Measurements from ENCODE around the gene GBE1. TPM values are rescaled to one million over a fixed set of nuclear protein-coding genes. Genes with fewer than 3 reads are reported as not detected.

GBE1 gene
- total and polyA plus RNA-seq, 9 of the 15 experiments (the other 6 are each of a cell fraction or from before 2014, with no cell fraction given): 7.9 to 25.6 (median 13.1) TPM

GRCh38 chr3:81684751-81685395, 76.6 kb downstream of the GBE1 start (continued):
- TF ChIP-seq HMBOX1 (IDR thresholded peaks at IDR 0.05) (peak; percentile 54), BRF2 (IDR thresholded peaks at IDR 0.05; ENCODE audit: borderline replicate concordance, insufficient read depth, insufficient read length) (no peak), MXI1 (IDR thresholded peaks at IDR 0.05; ENCODE audit: low read depth, low read length) (no peak), MXD1 (CRISPR knock-in tag; IDR thresholded peaks at IDR 0.05; ENCODE audit: borderline replicate concordance, poor library complexity, severe bottlenecking) (no peak), TEAD4 (IDR thresholded peaks at IDR 0.05; ENCODE audit: low read length) (no peak), TEAD4 (CRISPR knock-in tag; IDR thresholded peaks at IDR 0.05; ENCODE audit: borderline replicate concordance) (no peak), GTF2A2 (tag; IDR thresholded peaks at IDR 0.05) (no peak), ZNF57 (CRISPR knock-in tag; IDR thresholded peaks at IDR 0.05) (no peak), ZNF134 (CRISPR knock-in tag; conservative IDR thresholded peaks at IDR 0.05) (no peak), THRB (CRISPR knock-in tag; conservative IDR thresholded peaks at IDR 0.05) (no peak), MEIS2 (IDR thresholded peaks at IDR 0.05; ENCODE audit: partially characterized antibody) (peak; percentile 45), GTF3C2 (IDR thresholded peaks at IDR 0.05; ENCODE audit: borderline replicate concordance, extremely low read depth, insufficient read length) (no peak), ZSCAN32 (CRISPR knock-in tag; IDR thresholded peaks at IDR 0.05) (no peak), TBP (optimal IDR thresholded peaks at IDR 0.05; ENCODE audit: low read depth, low read length) (no peak)
- TF ChIP-seq, protein P1, sequence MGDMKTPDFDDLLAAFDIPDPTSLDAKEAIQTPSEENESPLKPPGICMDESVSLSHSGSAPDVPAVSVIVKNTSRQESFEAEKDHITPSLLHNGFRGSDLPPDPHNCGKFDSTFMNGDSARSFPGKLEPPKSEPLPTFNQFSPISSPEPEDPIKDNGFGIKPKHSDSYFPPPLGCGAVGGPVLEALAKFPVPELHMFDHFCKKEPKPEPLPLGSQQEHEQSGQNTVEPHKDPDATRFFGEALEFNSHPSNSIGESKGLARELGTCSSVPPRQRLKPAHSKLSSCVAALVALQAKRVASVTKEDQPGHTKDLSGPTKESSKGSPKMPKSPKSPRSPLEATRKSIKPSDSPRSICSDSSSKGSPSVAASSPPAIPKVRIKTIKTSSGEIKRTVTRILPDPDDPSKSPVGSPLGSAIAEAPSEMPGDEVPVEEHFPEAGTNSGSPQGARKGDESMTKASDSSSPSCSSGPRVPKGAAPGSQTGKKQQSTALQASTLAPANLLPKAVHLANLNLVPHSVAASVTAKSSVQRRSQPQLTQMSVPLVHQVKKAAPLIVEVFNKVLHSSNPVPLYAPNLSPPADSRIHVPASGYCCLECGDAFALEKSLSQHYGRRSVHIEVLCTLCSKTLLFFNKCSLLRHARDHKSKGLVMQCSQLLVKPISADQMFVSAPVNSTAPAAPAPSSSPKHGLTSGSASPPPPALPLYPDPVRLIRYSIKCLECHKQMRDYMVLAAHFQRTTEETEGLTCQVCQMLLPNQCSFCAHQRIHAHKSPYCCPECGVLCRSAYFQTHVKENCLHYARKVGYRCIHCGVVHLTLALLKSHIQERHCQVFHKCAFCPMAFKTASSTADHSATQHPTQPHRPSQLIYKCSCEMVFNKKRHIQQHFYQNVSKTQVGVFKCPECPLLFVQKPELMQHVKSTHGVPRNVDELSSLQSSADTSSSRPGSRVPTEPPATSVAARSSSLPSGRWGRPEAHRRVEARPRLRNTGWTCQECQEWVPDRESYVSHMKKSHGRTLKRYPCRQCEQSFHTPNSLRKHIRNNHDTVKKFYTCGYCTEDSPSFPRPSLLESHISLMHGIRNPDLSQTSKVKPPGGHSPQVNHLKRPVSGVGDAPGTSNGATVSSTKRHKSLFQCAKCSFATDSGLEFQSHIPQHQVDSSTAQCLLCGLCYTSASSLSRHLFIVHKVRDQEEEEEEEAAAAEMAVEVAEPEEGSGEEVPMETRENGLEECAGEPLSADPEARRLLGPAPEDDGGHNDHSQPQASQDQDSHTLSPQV (IDR thresholded peaks at IDR 0.05): 0 out of 2 replicates have a peak, but pooled peaks have one; percentile 23
